Body of pancreas (tissue), 4 donors: Measurements from ENCODE around the gene DNAH7.

Source experiments
- CTCF ChIP-seq, 7 experiments: fragments of 450-650 bp in 4 of 7; fragments of 200-600 bp in 3 of 7; sonication (generic) in 3 of 7; IDR thresholded peaks; one replicate each; pipeline ENCODE4 v1.5.1; 2016 to 2019; ENCODE audit warnings: antibody characterized with exemption in 7 of 7
- POLR2A ChIP-seq, 3 donors: fragments of 450-650 bp; IDR thresholded peaks; one replicate each; pipeline ENCODE4 v1.6.1; 2016; ENCODE audit warnings: antibody characterized with exemption in 3 of 3, mild to moderate bottlenecking in 2 of 3

- no peak for TF ChIP-seq CTCF (IDR thresholded peaks at IDR 0.05)
- no peak for TF ChIP-seq POLR2A (IDR thresholded peaks at IDR 0.05)
These were observed 233.8 kb downstream of the DNAH7 start for GRCh38 chr2:195834836-195835235.
